GM19463 (cell line): ENCODE data around the gene DAGLA.

Experiments used
- ATAC-seq: cut with Tn5 transposase; IDR thresholded peaks from one replicate; pipeline ENCODE4 v1.9.1; 2021; ENCODE audit warnings: mild to moderate bottlenecking, moderate library complexity; ENCODE audit not compliant: unreplicated experiment

The DAGLA gene

GRCh38 chr11:61778357-61778886 lies 98.2 kb downstream of the DAGLA start:
- ATAC-seq, result no peak

GRCh38 chr11:61778920-61779650 lies 98.9 kb downstream of the DAGLA start:
- ATAC-seq, result no peak

- ATAC-seq, result no peak
Measured at GRCh38 chr11:61779666-61780525, 99.7 kb downstream of the DAGLA start.

DNA sequence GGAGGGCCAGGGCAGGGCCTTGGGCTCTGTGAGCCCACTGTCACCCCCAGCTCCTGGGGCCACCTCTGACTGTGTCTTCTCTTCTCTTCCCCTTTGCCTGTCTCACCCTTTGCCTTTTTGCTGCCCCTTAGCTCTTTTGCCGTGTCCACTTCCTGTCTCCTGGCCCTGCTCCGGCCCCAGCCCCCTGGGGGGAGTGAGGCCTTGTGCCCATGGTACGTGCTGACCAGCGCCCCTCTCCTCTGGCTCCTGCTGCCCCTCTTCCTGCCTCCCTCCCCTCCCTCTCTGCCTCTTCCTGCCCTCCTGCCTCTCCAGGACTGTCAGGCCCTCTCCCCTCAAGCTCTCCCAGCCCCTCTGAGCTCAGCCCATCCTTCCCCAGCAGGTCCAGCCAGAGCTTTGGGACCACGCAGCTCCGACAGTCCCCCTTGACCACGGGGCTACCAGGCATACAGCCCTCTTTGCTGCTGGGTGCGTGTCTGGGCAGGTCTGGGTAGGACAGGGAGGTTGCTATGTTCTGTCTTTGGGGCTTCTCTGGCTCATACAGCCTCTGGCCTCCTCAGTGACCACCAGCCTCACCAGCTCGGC lies 100.5 kb downstream of the DAGLA start:
- ATAC-seq, result no peak

DNA sequence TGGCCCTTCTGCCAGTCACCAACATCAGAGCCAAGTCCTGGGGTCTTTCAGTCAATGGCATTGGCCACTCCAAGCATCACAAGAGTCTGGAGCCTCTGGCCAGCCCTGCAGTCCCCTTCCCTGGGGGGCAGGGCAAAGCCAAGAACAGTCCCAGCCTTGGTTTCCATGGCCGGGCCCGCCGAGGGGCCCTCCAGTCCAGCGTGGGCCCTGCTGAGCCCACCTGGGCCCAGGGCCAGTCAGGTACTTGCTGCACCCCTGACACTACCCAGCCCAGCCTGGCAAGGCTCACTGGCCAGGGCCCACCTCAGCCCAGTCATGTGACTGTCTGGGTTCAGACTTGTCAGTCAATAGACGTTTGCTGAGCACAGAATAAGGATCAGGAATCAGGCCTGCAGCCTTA lies 101.4 kb downstream of the DAGLA start:
- no peak for ATAC-seq

- ATAC-seq, result no peak
Measured at GRCh38 chr11:61782299-61782698, 102.1 kb downstream of the DAGLA start.

DNA sequence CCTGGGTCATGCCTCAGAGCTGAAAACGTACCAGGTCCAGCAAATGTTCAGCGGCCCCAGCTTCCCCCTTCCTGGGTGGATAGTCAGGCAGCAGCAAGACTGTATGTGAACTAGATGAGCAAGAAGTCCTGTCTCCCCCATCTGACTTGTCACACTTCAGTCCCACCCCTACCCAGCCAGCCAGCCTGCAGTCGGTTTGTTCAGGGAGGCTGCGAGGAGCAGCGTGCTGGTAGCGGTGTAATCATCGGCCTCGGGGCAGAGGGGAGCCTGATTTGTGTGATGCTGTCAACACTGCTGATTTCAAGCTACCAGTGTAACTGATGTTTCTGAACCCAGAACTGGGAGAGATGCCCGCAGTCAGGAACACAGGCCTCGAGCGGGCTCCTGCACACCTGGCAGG lies 102.7 kb downstream of the DAGLA start:
- ATAC-seq, result no peak

DNA sequence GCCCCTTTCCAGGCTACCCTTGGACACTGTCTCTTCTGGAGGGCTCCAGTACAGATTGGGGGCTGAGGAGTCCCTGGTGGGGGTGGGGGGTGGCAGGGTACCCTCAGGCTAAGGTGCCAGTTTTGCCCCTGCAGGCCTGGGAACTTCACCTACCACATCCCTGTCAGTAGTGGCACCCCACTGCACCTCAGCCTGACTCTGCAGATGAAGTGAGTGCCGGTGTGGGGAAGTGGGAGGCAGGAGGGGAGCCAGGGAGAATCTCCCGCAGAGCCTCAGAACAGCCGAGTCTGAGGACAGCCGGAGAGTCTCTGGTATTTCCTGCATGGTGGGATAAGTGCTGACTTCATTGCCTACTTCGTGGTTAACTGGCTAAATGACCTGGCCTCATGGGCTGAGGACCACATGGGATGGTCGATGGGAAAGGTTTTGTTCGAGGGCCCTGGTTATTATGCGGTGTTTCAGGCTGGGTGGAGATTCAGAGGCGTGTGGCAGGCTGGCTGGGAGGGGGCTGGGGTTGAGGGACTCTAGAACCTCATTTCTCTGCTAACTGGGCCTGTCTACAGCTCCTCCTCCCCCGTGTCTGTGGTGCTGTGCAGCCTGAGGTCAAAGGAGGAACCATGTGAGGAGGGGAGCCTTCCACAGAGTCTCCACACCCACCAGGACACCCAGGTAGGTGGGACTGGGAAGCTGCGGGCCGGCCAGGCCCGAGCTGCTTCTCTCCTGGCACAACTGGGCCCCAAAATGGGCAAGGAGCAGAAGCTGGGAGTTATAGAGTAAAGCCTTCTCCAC lies 103.7 kb downstream of the DAGLA start:
- no peak for ATAC-seq

GRCh38 chr11:61784506-61784805 lies 104.3 kb downstream of the DAGLA start:
- no peak for ATAC-seq

DNA sequence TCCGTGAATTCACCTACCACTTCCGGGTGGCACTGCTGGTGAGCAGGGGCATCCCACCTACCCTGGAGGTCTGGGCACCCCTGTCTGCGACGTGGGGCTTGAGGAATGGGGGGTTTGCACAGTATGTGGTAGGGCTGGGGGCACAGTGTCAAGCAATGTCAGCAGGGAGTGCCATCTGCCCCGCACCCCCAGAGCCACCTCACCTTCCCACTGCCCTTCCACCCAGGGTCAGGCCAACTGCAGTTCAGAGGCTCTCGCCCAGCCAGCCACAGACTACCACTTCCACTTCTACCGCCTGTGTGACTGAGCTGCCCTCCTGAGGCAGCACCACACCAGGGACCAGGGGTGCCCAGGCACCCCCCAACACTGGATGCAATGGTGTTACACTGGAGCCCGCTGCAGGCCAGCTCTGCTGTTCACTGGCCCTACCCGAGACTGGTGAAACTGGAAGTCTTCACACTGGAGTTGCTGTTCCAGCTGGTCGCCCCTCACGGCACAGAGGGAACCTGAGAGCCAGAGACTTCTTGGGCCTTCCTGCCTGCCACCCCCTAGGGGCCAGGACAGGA lies 105.7 kb downstream of the DAGLA start:
- no peak for ATAC-seq

DNA sequence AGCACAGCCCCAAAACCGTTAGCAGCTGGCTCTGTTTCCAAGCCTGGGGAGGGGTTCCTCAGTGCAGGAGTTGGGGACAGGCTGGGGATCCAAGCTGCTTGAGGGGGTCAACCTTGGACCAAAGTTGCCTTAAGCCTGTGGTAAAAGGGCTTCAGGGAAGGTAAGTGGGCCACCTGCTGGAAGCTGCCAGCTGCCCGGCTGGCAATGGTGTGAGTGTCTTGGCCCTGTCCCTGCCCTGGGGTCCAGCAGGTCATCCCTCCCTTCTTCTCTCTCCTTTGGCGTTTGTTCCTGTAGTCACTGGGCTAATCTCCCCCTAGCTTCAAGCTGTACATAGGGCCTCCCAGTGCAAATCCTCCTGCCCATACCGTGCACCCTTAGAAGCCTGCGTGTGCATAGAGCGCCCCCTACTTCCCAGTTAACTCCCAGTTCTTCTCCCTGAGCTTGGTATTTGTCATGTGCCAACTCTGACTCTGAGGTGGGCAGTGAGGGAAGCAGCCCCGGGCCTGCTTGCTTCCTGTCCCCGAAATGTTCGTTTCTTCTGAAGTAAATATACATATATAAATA lies 107.8 kb downstream of the DAGLA start:
- no peak for ATAC-seq

DNA sequence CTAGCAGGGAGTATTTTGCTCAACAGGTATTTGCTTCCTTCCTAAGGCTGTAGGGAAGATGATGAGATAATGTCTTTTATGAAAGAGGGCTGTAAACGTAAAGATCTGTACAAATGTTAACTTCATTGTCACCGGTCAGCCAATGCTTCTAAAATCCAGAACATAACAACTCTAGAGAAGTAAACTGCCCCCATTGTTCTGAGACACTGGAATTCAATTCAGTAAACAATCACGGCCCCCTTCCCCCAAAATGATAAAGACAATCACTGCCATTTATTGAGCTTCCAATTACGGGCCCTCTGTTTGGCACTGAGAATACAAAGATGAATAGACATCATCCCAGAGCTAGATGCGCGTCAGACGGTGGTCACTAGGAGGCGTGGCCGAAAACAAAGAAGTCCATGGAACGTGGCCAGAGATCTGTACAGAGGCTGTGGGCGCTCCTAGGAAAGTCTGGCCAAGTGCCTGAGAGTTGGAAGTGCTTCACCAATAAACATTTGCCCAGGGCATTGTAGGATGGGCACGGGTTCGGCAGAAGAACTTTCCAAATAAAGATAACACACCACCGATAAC lies 111.6 kb downstream of the DAGLA start:
- no peak for ATAC-seq

- ATAC-seq, result peak; percentile 87
Measured at GRCh38 chr11:61792310-61793082, 112.3 kb downstream of the DAGLA start, which contains the start of the genes FEN1 and TMEM258. Gene FEN1, plus strand, starts transcription at chr11:61792911. Its CDS starts 2,451 bp downstream, at chr11:61795362. Gene TMEM258, minus strand, starts transcription at chr11:61792599. Its CDS starts 41 bp downstream, at chr11:61792558.

- ATAC-seq, result no peak
Measured at GRCh38 chr11:61793083-61793828, 113.1 kb downstream of the DAGLA start.

DNA sequence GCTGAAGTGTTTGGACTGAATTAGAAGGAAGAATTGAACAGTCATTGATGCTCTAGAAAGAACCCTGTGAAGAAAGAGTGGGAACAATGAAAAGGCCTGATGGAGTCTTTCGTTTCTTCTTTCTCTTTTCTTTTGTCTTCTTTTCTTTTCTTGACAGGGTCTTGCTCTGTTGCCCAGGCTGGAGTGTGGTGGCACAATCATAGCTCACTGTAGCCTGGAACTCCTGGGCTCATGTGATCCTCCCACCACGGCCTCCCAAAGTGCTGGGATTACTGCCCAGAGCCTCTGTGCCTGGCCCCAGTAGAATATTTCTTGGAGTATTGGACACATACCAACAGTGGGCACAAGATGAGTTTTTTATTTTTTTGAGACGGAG lies 113.6 kb downstream of the DAGLA start:
- ATAC-seq, result no peak

- ATAC-seq, result no peak
Measured at GRCh38 chr11:61794579-61794978, 114.4 kb downstream of the DAGLA start.

- no peak for ATAC-seq
Measured at GRCh38 chr11:61795459-61795858, 115.3 kb downstream of the DAGLA start.

- ATAC-seq, result no peak
Measured at GRCh38 chr11:61795876-61796526, 115.8 kb downstream of the DAGLA start.
